HUDEP-2 (cell line): ENCODE results near the gene SPATS2L.
A peak's percentile ranks its signal among the peaks of the same experiment; 100 is the strongest.

Source experiments
- DNase-seq, 76 experiments: peaks; one replicate each; lab custom pipeline; 2025; ENCODE audit not compliant: unreplicated experiment in 76 of 76; lab: John Stamatoyannopoulos, UW

The SPATS2L gene

DNA sequence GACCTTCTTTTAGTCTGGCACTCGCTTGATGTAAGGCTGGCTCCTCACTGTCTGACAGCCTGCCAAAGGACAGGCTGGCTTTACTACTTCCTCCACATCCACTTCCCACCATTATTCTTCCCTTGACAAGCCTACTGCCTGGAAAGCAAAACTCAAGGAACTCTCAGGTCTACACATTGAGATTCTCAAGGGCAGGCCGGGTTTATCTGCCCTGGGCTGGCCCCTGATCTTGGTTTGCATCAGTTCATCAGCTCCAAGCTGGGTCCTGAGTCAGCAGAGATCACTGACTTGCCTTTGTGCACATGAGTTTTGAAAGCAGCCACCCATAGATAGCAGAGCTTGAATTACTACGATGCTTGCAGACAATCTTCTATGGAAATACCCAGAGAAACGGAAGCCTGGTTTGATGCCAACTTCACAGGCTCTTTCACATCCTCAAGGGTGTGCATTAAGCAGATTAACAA lies 149.5 kb downstream of the SPATS2L start:
- no peak for DNase-seq

DNA sequence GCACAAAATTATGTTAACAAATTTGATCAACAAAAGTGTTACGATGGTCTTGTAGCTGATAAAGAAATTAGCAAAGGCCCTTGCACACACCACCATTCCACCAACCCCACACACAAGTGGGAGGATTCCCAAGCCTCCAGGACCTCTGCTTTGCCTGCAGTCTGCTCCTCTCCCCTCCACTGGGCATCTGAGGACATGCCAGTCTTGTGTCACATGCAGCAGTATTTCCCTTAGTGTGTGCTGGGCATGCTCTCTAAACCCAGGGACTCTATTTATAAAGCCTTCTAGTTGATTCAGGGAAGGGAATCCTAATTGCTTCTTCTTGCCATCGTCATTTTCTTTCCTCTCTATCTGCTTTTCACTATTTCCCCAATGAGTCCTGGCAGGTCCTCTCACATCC lies 150.1 kb downstream of the SPATS2L start:
- DNase-seq, result no peak

DNA sequence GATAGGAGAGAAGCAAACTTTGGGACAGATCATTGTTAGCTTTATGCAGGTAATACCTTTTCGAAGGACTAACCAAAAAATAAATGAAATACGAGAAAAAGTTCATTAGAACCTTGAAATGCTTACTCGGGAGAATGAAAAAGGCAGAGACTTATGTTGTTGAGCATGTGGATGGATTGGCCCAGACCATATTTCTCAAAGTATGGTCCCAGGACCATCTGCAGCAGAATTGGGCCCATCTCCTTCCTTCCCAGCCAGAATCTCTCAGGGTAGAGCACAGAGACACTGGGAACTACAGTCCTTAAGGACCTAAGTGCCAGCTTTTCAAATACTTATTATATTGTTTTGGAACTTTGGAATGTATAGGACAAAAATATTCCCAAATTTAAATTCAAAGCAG lies 152.6 kb downstream of the SPATS2L start:
- DNase-seq, result no peak

DNA sequence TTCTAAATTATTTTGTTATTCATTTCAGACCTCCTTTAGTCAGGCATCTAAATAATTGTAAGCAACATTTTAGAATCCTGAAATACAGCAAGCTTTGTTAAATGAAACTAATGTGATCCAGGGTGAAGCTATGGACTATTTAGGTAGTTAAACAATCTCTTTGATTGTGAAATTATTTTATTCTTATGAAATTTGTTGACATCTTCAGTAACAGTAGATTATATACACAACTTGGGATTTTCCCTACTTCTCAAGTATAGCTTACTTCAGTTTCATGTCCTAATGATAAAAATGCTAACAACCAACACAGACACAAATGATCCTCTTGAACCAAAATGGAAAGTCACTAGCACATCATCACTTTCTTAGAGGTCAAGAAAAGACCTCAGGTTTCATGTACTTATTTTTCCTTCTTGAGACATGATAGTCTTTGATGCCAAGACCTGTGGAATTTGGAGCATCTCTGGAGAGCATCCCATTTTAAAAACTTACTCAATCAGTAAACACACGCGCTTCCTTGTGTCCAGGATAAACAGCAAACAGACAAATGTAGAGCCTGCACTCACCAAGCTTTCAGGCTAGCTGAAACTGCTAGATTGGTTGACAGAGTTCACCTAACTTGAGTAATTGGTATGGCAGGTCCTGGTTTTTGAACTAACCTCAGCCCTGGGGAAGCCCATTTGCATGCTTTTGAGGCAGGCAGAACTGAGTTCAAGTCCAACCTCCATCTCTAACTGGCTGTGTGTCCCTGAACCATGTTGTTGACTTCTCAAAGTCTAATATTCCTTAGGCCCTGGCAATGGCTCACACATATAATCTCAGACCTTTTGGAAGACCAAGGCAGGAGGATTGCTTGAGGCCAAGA lies 155.6 kb downstream of the SPATS2L start:
- DNase-seq, result no peak

DNA sequence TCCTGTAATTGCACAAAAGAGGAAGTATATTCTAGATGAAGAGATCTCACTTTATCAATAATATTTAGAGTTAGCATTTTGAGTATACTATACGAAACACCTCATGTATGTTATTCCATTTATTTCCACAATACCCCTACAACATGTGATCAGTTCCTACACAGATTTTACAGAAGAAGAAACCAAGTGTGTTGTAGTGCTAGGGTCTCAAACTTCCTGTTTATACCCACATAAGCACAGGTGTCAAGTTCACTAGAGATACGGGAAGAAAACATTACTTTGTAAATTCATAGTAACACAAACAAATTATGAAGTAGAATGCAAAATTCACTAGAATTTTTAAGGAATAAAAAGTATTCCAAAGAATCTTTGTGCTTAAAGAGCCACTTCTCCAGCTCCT lies 157.0 kb downstream of the SPATS2L start:
- DNase-seq, result no peak

DNA sequence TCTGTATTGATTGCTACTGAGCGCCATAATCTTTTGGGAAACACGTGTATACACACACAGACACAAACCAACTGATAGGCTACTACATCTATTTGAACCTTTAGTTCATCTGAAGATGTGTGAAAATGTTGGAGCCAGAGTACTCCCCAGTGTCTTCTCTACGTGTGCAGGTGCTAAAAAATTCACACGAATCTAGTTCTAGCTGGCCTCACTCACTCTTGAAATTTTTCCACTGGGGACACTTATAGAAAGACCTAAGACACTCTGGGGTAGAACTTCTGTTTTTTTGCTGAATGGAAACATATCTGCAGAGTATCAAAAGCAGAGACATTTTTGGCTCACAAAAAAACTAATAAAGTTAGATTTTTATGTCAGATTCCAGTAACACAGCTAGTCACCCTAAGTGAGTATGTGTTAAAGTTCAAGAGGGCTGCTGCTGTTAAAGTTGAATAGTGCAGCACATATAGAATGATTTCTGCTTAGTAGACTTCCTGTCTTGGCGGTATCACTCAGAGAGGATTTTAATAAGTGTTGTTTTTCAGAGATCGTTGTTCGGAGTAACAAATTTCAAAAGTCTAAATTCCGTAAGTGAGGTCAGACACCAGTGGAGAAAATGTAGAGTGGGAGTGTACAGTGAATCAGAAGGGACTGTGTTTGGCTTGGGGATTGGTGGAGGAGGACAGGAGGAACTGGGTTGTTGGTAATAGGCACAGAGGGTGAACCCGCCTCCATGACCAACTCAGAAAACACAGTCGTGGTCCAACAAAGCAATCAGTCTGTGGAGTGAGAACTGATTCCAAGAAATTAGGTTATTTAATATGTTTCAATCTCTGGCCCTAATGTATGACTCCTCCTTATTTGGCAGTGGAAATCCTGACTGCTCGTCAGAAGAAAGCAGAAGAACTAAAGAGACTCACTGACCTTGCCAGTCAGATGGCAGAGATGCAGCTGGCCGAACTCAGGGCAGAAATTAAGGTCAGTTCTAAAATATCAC lies 160.2 kb downstream of the SPATS2L start:
- DNase-seq, result no peak

DNA sequence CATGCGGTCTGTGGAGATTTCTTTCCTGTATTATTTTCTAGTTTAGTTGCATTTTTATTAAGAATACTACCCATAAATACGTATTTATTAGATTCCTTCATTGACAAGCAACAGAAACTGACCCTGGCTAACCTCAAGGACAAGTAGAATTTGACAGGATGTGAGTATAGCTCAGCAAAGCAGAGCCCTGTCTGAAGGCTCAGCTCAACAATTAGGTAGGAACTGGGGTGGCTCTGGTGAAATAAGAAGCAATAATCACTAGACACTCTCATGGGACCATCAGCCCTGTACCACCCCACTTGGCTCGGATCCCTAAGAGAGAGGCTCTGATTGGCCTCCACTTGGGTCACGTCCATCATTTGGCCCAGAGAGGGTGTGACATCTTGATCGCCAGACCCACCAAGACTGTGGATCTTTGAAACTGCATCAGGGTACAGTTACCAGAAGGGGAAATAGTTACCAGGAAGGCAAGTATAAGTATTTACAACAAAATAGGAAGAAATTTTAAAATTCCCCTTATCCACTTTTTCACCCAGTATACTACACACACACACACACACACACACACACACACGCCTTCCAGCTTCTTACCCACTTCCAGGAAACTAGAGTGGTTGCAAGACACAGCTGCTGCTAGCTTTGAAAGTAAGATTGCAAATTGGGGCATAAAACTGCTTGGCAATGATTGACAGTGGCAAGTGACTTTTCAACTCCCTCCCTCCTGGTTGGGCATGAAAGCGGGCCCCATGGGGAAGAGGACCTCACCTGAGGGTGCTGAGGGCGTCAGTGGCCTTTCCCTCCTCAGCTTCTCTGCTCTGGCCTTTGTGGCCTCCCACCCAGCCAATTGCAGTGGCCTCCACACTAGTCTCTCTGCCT lies 161.6 kb downstream of the SPATS2L start:
- DNase-seq, result no peak

DNA sequence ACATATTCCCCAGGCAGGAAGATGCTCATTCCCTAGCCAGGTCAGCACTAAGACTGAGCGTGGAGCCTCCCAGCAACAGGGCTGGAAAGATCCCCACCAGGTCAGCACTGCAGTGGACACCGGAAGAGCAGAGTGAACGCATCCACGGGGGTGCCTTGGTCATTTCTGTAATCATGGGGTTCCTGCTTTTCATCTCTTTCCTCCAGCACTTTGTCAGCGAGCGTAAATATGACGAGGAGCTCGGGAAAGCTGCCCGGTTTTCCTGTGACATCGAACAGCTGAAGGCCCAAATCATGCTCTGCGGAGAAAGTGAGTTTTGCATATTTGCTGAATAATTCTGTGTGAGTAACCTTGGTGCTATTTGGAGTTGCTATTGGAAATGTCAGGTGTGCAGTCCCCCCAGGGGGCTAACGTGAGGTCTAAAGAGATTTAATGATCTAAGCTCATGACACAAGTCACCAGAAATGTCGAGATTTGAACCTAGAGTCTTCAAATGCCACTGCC lies 163.3 kb downstream of the SPATS2L start:
- DNase-seq, result no peak

DNA sequence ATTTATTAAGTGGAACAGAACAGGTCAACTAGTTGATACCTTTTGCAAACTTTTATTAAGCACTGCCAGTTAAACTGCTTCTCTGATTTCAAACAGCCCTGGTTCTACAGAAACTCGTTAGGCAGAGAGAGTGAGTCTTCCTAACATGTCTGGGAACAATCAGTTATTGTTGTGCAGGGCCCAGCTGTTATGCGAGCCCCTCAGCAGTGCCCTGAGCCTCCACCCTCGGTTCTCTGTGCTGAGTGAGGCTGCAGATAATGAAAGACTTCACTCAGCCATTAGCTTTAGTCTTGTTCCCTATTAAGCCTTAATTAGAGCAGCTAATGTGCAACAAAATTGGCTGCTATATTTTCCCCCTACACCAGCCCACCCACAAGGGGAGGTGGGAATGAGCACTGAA lies 163.7 kb downstream of the SPATS2L start:
- DNase-seq, result no peak

DNA sequence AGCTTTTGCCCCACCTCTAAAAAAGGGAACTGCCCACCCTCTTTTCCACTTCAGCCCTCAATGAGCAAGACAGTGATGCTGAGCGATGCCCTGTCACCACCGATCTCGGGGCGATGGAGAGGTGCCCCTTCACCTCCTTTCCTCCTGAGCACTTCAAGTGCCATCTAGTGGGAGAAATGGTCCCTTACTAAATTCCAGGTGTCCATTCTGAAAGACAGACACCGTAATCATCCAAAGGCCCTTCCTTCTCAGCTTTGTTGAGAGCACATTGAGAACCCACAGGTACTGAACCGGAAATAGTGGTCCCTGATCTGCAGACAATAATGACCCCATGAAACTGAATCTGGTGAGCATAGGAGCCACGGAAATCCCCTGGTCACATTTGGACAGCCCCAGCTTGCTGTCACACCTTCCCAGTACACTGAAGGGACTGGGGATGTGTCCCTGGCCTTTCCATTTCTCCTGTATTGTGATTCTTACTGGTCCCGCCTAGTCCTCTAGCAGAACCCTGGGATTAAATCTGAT lies 164.9 kb downstream of the SPATS2L start:
- peak in 3 of 76 experiments; percentile 0 to 6 (median 6) for DNase-seq

DNA sequence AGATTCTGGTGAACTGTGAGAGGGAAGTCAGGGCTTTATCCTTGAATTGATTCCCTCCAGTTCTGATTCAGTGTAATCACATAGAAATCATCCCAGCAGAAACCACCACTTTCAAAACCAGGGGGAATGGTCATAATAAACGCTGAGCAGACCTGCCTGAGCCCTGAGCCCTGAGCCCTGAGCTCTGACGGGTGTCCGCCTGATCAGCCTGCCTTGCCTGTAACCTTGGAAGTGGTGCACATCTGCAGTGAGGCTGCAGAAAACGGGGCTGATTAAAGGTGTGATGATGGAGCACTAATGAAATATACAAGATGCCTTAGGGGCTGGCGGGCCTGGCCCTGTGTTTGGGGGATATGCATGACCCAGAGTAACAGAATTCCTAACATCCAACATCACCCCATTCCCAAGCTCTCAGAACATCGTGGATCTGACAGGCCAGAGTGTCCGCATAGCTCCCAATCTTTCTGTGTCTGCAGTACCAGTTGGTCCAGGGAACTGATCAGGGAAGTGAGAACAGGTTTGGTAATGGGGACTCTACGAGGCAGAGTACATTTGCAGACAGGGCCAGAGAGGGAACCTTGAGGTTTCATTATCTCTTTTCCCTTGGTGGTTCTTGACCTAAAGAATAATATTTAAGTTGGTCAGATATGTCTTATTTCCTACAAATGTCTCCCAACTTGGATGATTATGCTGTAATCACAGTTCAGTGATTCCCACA lies 165.6 kb downstream of the SPATS2L start:
- DNase-seq, result no peak

DNA sequence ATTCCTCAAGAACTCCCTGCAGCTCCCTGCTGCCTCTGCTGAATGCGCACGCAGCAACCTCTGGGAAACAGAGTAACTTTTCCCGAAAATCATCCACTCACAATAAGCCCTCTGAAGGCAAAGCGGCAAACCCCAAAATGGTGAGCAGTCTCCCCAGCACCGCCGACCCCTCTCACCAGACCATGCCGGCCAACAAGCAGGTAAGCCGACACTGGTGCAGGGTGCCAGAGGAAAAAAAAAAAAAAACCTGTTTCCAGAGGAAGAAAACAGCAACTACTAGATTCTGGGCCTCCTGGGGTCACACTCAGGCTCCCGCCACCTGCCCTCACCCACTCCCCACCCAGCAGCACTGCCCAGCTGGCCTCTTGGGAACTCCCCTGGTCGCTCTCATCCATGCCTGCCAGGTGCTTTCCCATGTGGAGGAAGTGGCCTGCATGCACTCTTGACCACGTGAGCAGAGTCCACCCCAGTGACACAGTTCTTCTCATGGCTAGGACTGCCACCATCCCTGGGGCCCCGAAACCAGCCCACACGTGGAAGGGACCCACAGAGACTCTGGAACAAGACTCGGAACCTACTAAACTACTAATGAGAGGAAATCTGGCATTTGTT lies 166.5 kb downstream of the SPATS2L start:
- DNase-seq, result no peak

DNA sequence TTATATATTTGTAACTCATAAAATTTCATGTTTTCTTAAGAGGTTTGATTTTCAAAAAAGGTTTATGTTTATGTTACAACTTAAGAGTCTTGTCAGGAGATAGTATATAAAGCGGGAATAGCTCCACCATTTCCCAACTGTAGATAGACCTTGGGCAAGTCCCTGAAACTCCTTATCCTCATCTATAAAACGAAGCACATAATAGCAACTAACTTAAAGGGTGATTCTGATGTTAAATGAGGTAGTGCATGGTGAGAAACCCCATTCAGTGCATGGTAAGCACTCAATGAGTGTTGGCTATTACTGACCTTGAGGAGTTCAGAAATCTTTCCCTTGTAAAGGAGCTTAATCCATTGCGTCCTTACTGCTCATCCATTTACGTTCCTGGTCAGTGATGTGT lies 169.3 kb downstream of the SPATS2L start:
- no peak for DNase-seq

DNA sequence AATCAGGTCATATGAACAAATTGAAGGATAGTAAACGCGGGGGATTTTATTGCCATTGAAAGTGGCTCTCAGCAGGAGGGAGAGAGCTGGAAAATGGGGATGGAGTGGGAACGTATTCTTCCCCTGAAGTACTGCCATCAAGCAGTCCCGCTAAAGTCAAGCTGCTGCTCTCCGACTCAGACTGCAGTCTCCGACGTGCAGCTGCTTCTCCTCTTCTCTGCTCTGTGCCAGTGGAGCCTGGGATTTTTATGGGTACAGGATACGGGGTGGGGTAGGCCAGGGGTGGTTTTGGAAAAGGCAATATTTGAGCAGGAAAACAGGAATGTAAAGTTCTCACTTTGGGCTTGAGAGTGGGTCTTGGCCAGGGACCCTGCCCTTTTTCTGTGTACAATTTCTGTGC lies 170.3 kb downstream of the SPATS2L start:
- no peak for DNase-seq

DNA sequence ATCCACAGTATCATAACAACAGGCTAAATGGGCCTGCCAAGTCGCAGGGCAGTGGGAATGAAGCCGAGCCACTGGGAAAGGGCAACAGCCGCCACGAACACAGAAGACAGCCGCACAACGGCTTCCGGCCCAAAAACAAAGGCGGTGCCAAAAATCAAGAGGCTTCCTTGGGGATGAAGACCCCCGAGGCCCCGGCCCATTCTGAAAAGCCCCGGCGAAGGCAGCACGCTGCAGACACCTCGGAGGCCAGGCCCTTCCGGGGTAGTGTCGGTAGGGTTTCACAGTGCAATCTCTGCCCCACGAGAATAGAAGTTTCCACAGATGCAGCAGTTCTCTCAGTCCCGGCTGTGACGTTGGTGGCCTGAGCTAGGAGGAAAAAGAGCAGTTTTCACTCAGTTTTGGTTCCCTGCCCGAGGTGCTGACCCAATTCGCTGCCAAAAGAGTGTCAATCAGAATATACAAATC lies 171.2 kb downstream of the SPATS2L start:
- DNase-seq, result no peak

DNA sequence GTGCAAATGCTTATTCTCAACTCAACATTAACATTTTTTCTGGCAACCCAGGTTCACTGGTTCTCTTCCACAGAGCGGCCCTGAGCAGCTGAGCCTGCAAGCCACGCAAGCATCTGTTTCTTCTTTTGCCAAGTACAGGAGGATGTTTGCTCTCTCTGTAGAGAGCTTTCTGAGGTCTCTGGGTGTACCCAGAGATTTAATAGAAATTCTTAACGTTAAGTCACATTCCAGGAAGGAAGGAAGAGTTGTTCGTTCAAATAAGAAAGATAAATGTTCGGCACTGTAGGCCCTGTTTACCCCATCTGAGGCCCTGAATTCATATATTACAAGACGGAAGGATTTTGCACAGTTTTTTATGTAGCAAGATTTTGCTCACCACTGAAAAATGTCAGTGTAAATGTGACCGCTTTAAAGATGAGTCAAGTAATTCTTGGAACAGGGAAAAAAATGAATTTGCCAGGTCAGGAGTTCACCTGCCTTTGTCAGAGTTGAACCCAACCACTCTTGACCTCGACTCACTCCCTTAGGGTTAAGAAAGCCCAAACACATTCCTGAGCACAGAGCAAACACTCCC lies 173.3 kb downstream of the SPATS2L start:
- no peak for DNase-seq

DNA sequence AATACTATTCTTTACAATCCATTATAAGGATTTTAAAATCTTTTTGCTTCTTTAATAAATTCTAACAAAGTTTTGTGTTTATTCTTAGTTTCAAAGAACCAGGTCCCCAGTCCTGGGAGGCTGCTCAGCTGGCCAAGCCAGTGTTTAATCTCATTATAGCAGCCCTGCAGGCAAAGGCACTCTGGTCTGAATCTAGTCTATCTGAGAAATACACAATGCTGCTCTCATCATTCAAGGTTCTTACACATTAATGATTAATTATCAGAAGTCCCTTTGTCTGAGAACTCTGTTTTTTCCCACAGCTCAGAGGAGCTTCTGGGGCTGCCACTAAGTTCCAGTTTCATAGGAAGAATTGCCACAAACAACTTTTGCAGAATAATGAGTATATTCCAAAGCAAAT lies 175.7 kb downstream of the SPATS2L start:
- DNase-seq, result no peak

DNA sequence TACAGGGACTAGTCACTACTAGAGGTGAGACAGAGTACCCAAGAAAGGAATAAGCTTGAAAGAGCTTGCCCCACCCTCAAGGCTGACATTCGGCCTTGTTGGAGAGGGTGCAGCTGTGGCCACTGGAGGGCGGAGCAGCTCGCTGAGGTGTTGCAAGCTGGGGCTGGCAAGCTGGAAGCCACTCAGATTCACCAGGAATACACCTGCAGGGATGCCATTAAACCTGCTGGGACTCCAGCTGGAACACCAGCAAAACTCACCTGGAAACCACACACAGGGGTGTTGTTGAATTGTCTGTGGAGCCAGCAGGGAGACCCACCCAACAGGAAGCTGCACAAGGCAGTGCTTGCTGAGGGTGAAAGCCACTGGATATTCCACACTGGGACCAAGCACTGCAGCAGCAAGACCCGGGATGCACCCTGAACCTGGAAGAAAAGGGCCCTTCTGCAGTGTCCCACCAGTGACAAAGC lies 177.3 kb downstream of the SPATS2L start:
- DNase-seq, result peak in 46 of 76 experiments; percentile 4 to 60 (median 24)
